PFSK-1 (cell line): ENCODE measurements around the gene KIRREL3.

Experiments
- FOXP2 ChIP-seq: optimal IDR thresholded peaks from 2 replicates; pipeline ENCODE3; 2011; ENCODE audit warnings: borderline replicate concordance, control low read depth, inconsistent platforms; ENCODE audit not compliant: insufficient read depth; ENCODE audit errors: extremely low read length, extremely low read depth
- POLR2AphosphoS5 ChIP-seq: IDR thresholded peaks from 2 replicates; pipeline ENCODE4 v1.6.1; 2012; ENCODE audit warnings: low read depth, mild to moderate bottlenecking, control low read depth, low read length, moderate library complexity
- SIN3A ChIP-seq: IDR thresholded peaks from 2 replicates; pipeline ENCODE4 v1.6.1; 2012; ENCODE audit warnings: mild to moderate bottlenecking, low read length, moderate library complexity, borderline replicate concordance; ENCODE audit not compliant: insufficient read depth
- TAF1 ChIP-seq: IDR thresholded peaks from 2 replicates; pipeline ENCODE4 v1.6.1; 2012; ENCODE audit warnings: low read length, control low read depth, borderline replicate concordance; ENCODE audit not compliant: insufficient read depth
- TF ChIP-seq, protein P1 (sequence below), 2 experiments: IDR thresholded peaks; 2 replicates each; pipeline versions ENCODE4 v1.6.1 to v1.8.0; 2011 to 2012; ENCODE audit warnings: low read depth in 2 of 2, low read length in 2 of 2, control low read depth in 1 of 2, inconsistent platforms in 1 of 2, mild to moderate bottlenecking in 1 of 2, moderate library complexity in 1 of 2; ENCODE audit not compliant: insufficient read depth in 1 of 2

Gene KIRREL3

DNA sequence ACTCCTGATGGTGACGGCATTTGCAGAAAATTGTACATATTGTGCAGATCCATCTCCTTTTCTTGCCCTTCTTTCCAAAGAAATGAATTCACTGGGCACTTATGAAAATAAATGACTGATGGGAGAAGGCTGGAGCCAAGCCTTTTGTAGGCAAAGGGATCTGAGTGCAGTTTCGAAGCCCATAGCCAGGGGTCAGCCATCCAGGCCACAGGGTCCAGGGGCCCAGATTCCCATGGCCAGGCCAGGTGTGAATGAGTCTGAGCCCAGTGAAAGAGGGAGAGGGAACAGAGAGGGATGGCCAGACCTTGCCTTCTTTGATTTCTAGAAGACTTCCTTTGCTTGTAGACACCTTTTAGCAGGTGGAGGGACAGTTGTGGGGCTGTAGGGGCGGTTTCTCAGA lies 209.1 kb downstream of the KIRREL3 start:
- TF ChIP-seq POLR2AphosphoS5, result no peak
- TF ChIP-seq TAF1, result no peak
- TF ChIP-seq FOXP2, result no peak
- no peak for TF ChIP-seq SIN3A
- TF ChIP-seq, protein P1, sequence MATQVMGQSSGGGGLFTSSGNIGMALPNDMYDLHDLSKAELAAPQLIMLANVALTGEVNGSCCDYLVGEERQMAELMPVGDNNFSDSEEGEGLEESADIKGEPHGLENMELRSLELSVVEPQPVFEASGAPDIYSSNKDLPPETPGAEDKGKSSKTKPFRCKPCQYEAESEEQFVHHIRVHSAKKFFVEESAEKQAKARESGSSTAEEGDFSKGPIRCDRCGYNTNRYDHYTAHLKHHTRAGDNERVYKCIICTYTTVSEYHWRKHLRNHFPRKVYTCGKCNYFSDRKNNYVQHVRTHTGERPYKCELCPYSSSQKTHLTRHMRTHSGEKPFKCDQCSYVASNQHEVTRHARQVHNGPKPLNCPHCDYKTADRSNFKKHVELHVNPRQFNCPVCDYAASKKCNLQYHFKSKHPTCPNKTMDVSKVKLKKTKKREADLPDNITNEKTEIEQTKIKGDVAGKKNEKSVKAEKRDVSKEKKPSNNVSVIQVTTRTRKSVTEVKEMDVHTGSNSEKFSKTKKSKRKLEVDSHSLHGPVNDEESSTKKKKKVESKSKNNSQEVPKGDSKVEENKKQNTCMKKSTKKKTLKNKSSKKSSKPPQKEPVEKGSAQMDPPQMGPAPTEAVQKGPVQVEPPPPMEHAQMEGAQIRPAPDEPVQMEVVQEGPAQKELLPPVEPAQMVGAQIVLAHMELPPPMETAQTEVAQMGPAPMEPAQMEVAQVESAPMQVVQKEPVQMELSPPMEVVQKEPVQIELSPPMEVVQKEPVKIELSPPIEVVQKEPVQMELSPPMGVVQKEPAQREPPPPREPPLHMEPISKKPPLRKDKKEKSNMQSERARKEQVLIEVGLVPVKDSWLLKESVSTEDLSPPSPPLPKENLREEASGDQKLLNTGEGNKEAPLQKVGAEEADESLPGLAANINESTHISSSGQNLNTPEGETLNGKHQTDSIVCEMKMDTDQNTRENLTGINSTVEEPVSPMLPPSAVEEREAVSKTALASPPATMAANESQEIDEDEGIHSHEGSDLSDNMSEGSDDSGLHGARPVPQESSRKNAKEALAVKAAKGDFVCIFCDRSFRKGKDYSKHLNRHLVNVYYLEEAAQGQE (IDR thresholded peaks at IDR 0.05; ENCODE audit: insufficient read depth in 1 of 2, low read depth in 2 of 2, low read length in 2 of 2), result no peak

DNA sequence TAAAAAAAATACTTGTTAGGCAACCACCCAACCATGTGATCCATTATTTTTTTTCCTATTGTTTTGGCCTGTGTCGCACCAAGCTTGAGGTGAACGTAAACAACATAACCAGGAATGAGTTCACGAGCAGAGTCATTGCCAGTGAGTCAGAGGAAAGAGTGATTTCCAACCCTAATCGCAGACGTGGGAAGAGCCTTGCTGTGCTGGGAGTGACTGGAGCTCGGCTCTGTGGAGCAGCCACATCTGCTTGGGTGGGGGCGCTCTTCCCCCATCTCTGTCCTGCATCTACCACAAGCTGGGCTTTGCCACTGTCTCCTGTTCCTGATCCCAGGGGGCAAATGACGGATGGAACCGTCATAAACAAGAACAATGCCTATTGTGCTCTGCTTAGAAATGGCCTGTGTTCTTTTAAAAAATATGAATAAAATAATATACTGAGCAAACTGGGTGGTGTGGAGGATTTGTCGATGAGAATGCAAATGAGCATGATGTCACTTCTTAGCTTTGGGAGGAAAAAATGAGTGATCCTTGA lies 210.0 kb downstream of the KIRREL3 start:
- no peak for TF ChIP-seq SIN3A
- no peak for TF ChIP-seq POLR2AphosphoS5
- TF ChIP-seq TAF1, result no peak
- no peak for TF ChIP-seq FOXP2

DNA sequence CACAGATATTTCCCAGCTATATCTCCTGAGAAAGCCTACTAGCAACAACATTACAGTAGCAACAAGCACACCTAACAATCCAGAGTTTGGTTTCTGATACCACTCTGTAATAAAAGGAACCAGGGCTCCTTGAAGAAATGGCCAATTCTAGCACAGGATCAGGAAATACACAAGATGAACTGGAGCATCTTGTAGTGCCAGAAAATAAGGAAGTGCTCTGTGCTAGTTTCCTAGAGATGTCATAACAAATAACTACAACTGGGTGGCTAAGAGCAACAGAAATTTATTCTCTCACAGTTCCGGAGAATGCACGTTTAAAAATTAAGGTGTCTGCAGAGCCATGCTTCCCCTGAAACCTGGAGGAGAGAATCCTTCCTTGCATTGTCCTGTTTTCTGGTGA lies 217.8 kb downstream of the KIRREL3 start:
- no peak for TF ChIP-seq FOXP2
- no peak for TF ChIP-seq TAF1
- TF ChIP-seq SIN3A, result no peak
- TF ChIP-seq POLR2AphosphoS5, result no peak
- TF ChIP-seq, protein P1 (IDR thresholded peaks at IDR 0.05; ENCODE audit: insufficient read depth in 1 of 2, low read depth in 2 of 2, low read length in 2 of 2), result no peak

DNA sequence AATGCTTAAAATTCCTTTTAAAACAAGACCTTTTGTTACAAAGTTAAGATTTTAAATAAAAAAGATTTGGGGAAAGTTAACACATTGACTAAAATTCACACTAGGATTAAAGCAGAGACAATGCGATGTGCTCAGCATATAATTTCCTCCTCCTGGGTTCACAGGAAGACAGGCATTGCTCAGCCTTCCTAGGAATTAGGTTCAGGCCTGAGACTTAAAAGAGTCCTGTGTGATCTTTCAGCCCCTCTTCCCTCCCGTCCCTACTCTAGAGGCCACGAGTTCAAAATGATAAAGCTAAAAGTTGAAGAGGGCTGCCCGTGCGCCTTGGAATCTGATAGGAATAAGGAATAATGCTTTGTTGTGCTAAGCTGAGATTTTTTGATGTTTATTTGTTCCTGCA lies 218.6 kb downstream of the KIRREL3 start:
- TF ChIP-seq POLR2AphosphoS5 (no peak), TAF1 (no peak), SIN3A (no peak), FOXP2 (no peak)
- TF ChIP-seq, protein P1 (IDR thresholded peaks at IDR 0.05; ENCODE audit: insufficient read depth in 1 of 2, low read depth in 2 of 2, low read length in 2 of 2), result no peak

DNA sequence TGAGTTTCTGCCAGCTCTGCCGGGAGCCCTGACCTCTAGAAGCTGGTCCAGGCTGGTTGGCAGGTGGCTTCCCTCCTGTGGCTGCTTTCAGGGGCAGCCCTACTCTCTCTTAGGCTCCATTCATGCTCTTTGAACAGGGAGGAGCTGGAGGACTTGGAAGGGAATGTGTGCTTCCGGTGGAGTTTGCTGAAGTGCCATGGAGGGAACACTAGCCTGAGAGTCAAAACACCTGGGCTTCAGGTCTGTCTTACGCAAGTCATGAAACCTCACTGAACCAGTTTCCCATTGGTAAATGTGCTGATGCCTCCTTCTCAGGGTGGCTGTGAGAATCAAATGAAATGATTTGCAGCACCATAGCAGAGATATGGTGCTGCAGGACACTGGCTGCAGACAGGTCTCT lies 224.5 kb downstream of the KIRREL3 start:
- TF ChIP-seq FOXP2 (no peak), POLR2AphosphoS5 (no peak), SIN3A (no peak), TAF1 (no peak)
- TF ChIP-seq, protein P1 (IDR thresholded peaks at IDR 0.05; ENCODE audit: insufficient read depth in 1 of 2, low read depth in 2 of 2, low read length in 2 of 2), result no peak
